RWPE2 (cell line): Measurements from ENCODE around the gene CDIP1.

Experiments used
- ATAC-seq: fragments of 200-7000 bp; cut with Tn5 transposase; 3 replicates; pipeline ENCODE4 v1.9.1; 2021; ENCODE audit warnings: low read depth
- DNase-seq: peaks from one replicate; pipeline ENCODE4 v3.0.0-alpha.2; 2020; ENCODE audit warnings: low spot score
- H3K27ac ChIP-seq: fragments of 450-650 bp; 2 replicates; pipeline ENCODE4 v1.5.1; 2017; ENCODE audit warnings: mild to moderate bottlenecking; ENCODE audit not compliant: poor library complexity, severe bottlenecking
- H3K27me3 ChIP-seq: fragments of 250-450 bp; sonication (Bioruptor Pico); 2 replicates; pipeline ENCODE4 v1.5.1; 2021; ENCODE audit warnings: mild to moderate bottlenecking, moderate library complexity; ENCODE audit not compliant: insufficient read depth, poor library complexity, severe bottlenecking
- H3K36me3 ChIP-seq: fragments of 250-450 bp; sonication (Bioruptor Pico); 2 replicates; pipeline ENCODE4 v1.5.1; 2020; ENCODE audit warnings: low read depth, mild to moderate bottlenecking, moderate library complexity
- H3K4me1 ChIP-seq: fragments of 250-450 bp; sonication (Bioruptor Pico); 2 replicates; pipeline ENCODE4 v1.5.1; 2021; ENCODE audit warnings: mild to moderate bottlenecking, moderate library complexity; ENCODE audit not compliant: insufficient read depth, poor library complexity, severe bottlenecking
- H3K4me3 ChIP-seq: fragments of 250-450 bp; sonication (Bioruptor Pico); 2 replicates; pipeline ENCODE4 v1.5.1; 2021; ENCODE audit warnings: mild to moderate bottlenecking, moderate library complexity; ENCODE audit not compliant: severe bottlenecking
- H3K9me3 ChIP-seq: fragments of 250-450 bp; sonication (Bioruptor Pico); 2 replicates; pipeline ENCODE4 v1.5.1; 2021; ENCODE audit warnings: mild to moderate bottlenecking, moderate library complexity; ENCODE audit not compliant: severe bottlenecking
- TF ChIP-seq, protein P1 (sequence below): fragments of 450-650 bp; IDR thresholded peaks from one replicate; pipeline ENCODE4 v1.5.1; 2017; ENCODE audit warnings: mild to moderate bottlenecking, moderate library complexity; ENCODE audit not compliant: poor library complexity, severe bottlenecking

CDIP1 gene

DNA sequence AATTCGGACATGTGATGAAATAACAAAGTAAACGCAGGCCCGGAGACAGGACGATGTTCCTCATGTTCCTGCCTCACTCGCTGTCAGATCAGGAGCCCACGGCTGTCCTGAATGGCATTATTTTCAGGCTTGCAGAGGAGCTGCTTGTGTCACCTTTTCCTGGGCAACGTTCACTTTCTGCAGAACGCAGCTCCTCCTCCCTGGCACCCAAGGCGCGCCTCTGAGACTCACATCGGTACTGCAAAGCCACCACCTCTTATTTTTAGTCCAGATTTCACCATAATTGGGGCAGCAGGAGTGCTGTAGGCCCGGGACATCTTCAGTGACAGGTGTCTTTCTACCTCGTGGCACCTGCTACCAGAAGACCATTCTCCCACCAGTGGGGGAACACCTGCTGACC is 9.6 kb upstream of the CDIP1 start:
- no peaks in the 10 kb centered on the region for H3K4me1 ChIP-seq
- H3K27ac ChIP-seq, result no peak overlapping the region
- no peaks in the 10 kb centered on the region for H3K9me3 ChIP-seq
- H3K36me3 ChIP-seq, result no peaks in the 10 kb centered on the region
- TF ChIP-seq, protein P1, sequence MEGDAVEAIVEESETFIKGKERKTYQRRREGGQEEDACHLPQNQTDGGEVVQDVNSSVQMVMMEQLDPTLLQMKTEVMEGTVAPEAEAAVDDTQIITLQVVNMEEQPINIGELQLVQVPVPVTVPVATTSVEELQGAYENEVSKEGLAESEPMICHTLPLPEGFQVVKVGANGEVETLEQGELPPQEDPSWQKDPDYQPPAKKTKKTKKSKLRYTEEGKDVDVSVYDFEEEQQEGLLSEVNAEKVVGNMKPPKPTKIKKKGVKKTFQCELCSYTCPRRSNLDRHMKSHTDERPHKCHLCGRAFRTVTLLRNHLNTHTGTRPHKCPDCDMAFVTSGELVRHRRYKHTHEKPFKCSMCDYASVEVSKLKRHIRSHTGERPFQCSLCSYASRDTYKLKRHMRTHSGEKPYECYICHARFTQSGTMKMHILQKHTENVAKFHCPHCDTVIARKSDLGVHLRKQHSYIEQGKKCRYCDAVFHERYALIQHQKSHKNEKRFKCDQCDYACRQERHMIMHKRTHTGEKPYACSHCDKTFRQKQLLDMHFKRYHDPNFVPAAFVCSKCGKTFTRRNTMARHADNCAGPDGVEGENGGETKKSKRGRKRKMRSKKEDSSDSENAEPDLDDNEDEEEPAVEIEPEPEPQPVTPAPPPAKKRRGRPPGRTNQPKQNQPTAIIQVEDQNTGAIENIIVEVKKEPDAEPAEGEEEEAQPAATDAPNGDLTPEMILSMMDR, result no peak
- no peak for ATAC-seq
- no peak for DNase-seq
- no peaks in the 10 kb centered on the region for H3K27me3 ChIP-seq
- H3K4me3 ChIP-seq, result no peak overlapping the region

GRCh38 chr16:4544473-4544872 is 5.9 kb upstream of the CDIP1 start:
- H3K36me3 ChIP-seq, result no peaks in the 10 kb centered on the region
- no peak overlapping the region for H3K4me3 ChIP-seq
- TF ChIP-seq, protein P1, result no peak
- H3K4me1 ChIP-seq, result no peaks in the 10 kb centered on the region
- no peak overlapping the region for H3K27ac ChIP-seq
- H3K9me3 ChIP-seq, result peaks cover 6% of the 10 kb centered on the region
- H3K27me3 ChIP-seq, result no peaks in the 10 kb centered on the region
- DNase-seq (no peak), ATAC-seq (no peak)

DNA sequence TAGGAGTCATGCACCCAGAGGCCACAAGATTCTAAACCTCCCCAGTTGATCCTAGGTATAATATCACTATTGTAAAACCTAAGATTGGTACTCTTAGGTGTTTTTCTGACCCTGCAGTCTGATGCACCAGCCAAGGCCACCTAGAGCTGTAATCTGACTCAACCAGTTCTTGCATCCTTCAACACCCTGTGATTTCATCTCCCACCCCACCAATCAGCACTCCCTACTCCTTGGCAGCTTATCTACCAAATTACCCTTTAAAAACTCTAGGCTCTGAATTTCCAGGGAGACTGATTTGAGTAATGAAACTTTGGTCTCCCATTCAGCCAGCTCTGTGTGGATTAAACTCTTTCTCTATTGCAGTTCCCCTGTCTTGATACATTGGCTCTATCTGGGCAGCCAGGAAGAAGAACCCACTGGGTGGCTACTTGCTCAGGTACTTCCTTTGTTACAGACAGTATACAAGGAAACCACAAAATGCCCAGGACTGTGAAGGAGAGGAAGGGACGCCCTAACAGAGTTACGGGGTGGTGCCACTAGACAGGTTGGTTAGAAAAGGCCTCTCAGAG is 1.2 kb upstream of the CDIP1 start:
- no peaks in the 10 kb centered on the region for H3K27me3 ChIP-seq
- no peak for DNase-seq
- no peak overlapping the region for H3K4me3 ChIP-seq
- no peak for ATAC-seq
- TF ChIP-seq, protein P1, result no peak
- no peak overlapping the region for H3K27ac ChIP-seq
- H3K4me1 ChIP-seq, result peaks cover 7% of the 10 kb centered on the region
- peaks cover 10% of the 10 kb centered on the region for H3K9me3 ChIP-seq
- H3K36me3 ChIP-seq, result no peaks in the 10 kb centered on the region

GRCh38 chr16:4537376-4538343 is 913 bp downstream of the CDIP1 start:
- Histone ChIP-seq H3K27me3 (no peaks in the 10 kb centered on the region), H3K27ac (peak overlapping the region; percentile 30), H3K36me3 (no peaks in the 10 kb centered on the region), H3K4me3 (peak overlapping the region; percentile 55), H3K4me1 (peaks cover 7% of the 10 kb centered on the region), H3K9me3 (peaks cover 10% of the 10 kb centered on the region)
- DNase-seq, result no peak
- TF ChIP-seq, protein P1, result no peak
- ATAC-seq, result peak; percentile 63
